Esophagus squamous epithelium (tissue), 4 donors: ENCODE measurements around the gene CAPZB.

ENCODE experiments used
- POLR2A ChIP-seq, 4 donors: fragments of 450-650 bp; IDR thresholded peaks; one replicate each; pipeline ENCODE4 v1.6.1; 2017; ENCODE audit warnings: antibody characterized with exemption in 4 of 4, mild to moderate bottlenecking in 4 of 4, moderate library complexity in 3 of 4
- TF ChIP-seq, protein P1 (sequence below), 6 experiments: fragments of 450-650 bp in 4 of 6; fragments of 200-600 bp in 2 of 6; sonication (generic) in 2 of 6; IDR thresholded peaks; one replicate each; pipeline ENCODE4 v1.5.1; 2016 to 2019; ENCODE audit warnings: antibody characterized with exemption in 6 of 6, mild to moderate bottlenecking in 4 of 6, moderate library complexity in 4 of 6

- TF ChIP-seq, protein P1, sequence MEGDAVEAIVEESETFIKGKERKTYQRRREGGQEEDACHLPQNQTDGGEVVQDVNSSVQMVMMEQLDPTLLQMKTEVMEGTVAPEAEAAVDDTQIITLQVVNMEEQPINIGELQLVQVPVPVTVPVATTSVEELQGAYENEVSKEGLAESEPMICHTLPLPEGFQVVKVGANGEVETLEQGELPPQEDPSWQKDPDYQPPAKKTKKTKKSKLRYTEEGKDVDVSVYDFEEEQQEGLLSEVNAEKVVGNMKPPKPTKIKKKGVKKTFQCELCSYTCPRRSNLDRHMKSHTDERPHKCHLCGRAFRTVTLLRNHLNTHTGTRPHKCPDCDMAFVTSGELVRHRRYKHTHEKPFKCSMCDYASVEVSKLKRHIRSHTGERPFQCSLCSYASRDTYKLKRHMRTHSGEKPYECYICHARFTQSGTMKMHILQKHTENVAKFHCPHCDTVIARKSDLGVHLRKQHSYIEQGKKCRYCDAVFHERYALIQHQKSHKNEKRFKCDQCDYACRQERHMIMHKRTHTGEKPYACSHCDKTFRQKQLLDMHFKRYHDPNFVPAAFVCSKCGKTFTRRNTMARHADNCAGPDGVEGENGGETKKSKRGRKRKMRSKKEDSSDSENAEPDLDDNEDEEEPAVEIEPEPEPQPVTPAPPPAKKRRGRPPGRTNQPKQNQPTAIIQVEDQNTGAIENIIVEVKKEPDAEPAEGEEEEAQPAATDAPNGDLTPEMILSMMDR (IDR thresholded peaks at IDR 0.05), result no peak
- no peak for TF ChIP-seq POLR2A (IDR thresholded peaks at IDR 0.05)
These were observed 114.7 kb downstream of the CAPZB start for GRCh38 chr1:19370453-19371170.
